Fibroblast of pulmonary artery (primary cell): ENCODE results near the gene ZNF473.
"Not testable (repeated sequence)": the region's sequence is repeated elsewhere in the genome, so short reads cannot be mapped to it uniquely, and the experiment has no call there.

Experiments
- DNase-seq: peaks from one replicate; pipeline ENCODE4 v3.0.0-alpha.2; 2010; ENCODE audit warnings: low read depth
- H3K4me3 ChIP-seq: replicated peaks from 2 replicates; pipeline ENCODE4 v1.5.1; 2011; ENCODE audit warnings: low read depth, mild to moderate bottlenecking, control low read depth, low read length, moderate library complexity
- TF ChIP-seq, protein P1 (sequence below): IDR thresholded peaks from 2 replicates; pipeline ENCODE4 v1.5.1; 2011; ENCODE audit warnings: mild to moderate bottlenecking, control low read depth, low read length, inconsistent platforms; ENCODE audit errors: missing control alignments

ZNF473 gene

DNA sequence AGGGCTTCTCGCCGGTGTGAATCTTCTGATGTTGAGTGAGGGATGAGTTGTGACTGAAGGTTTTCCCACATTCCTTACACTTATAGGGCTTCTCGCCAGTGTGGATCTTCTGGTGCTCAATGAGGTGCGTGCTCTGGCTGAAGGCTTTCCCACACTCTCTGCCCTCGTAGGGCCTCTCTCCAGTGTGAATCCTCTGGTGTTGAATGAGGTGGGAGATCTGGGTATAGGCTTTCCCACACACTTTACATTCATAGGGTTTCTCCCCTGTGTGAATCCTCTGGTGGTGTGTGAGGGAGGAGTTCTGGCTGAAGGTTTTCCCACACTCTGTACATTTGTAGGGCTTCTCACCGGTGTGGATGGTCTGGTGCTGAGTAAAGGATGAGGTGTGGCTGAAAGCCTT lies 33.2 kb downstream of the ZNF473 start:
- DNase-seq, result no peak
- H3K4me3 ChIP-seq, result no peak overlapping the region
- TF ChIP-seq, protein P1, sequence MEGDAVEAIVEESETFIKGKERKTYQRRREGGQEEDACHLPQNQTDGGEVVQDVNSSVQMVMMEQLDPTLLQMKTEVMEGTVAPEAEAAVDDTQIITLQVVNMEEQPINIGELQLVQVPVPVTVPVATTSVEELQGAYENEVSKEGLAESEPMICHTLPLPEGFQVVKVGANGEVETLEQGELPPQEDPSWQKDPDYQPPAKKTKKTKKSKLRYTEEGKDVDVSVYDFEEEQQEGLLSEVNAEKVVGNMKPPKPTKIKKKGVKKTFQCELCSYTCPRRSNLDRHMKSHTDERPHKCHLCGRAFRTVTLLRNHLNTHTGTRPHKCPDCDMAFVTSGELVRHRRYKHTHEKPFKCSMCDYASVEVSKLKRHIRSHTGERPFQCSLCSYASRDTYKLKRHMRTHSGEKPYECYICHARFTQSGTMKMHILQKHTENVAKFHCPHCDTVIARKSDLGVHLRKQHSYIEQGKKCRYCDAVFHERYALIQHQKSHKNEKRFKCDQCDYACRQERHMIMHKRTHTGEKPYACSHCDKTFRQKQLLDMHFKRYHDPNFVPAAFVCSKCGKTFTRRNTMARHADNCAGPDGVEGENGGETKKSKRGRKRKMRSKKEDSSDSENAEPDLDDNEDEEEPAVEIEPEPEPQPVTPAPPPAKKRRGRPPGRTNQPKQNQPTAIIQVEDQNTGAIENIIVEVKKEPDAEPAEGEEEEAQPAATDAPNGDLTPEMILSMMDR, result no peak

DNA sequence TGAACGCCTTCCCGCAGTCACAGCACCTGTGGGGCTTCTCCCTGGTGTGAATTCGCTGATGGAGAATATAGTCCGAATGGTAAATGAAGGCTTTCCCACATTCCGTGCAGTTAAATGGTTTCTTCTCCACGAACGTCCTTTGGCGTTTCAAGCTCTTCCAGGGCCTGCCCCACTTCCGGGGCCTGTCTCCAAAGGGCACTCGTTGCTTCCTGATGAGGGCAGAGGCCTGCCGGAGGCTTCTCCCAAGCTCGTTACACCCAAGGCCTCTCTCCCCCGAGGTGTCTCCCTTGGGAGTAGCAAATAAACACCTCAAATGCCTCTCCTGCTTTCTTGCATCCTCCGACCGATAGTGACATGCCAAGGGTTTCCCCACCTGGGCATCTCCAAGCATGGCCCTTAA lies 34.3 kb downstream of the ZNF473 start:
- TF ChIP-seq, protein P1, result no peak
- DNase-seq, result no peak

DNA sequence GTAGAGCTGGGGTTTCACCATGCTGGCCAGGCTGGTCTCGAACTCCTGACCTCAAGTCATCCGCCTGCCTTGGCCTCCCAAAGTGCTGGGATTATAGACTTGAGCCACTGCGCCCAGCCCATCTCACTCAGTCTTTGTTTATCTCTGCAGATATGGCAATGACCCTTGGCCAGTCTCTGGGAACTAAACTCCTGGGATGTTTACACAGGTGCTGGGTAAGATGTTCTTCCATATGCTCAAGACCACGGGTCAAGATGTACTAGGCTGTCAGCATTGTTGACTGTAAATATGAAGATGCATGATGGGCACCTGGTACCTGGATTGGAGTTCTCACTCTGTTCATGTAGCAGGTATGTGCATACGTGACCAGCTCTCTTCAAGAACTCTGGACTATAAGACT lies 35.8 kb downstream of the ZNF473 start:
- no peak for DNase-seq

More for the DNA sequence above, 34.3 kb downstream of the ZNF473 start:
- no peak overlapping the region for H3K4me3 ChIP-seq

DNA sequence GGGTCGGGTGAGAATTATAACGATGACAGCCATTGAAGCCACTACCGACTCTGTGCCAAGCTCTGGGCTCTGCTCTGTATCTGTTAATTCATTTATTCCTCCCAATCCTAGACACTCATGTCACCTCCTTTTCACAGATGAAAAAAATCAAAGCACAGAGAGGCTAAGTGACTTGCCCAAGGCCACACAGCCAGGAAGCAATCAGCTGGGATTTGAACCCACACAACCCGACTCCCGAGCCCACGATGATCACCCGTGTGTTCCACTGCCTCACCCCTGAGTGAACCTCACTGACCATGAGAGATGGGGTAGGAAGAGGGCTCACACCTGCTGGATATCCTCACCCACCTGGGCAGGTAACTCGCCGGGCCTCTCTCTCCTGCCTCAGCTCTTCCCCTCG lies 40.1 kb downstream of the ZNF473 start:
- TF ChIP-seq, protein P1, result no peak
- H3K4me3 ChIP-seq, result no peak overlapping the region
- DNase-seq, result no peak

More for the DNA sequence above, 35.8 kb downstream of the ZNF473 start:
- TF ChIP-seq, protein P1, result no peak
- H3K4me3 ChIP-seq, result no peak overlapping the region

DNA sequence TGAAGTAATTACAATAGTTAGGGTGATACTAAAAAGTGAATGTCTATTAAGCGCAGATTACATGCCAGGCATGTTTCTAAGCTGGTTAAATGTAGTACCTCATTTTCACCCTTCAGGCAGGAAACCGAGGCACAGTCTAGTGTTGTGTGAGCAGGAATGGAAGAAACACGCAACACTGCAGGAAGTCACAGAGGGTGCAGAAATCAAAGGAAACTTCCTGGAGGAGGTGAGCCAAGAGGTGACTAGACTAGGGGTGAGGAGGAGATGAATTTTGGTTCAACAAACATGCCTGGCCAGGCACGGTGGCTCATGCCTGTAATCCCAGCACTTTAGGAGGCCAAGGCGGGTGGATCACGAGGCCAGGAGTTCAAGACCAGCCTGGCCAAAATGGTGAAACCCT lies 41.8 kb downstream of the ZNF473 start:
- DNase-seq, result no peak
- no peak overlapping the region for H3K4me3 ChIP-seq
- TF ChIP-seq, protein P1, result no peak

DNA sequence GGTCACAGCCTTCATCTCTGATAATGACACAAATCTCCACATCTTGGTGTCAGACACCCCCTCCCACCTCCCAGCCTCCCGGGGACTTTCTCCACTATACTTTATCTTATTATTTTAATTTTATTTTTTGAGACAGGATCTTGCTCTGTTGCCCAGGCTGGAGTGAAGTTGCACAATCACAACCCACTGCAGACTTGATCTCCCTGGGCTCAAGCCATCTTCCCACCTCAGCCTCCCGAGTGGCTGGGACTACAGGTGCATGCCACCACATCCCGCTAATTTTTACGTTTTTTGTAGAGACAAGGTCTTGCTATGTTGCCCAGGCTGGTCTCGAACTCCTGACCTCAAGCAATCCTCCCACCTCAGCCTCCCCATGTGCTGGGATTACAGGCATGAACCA lies 42.6 kb downstream of the ZNF473 start:
- H3K4me3 ChIP-seq, result not testable (repeated sequence)

DNA sequence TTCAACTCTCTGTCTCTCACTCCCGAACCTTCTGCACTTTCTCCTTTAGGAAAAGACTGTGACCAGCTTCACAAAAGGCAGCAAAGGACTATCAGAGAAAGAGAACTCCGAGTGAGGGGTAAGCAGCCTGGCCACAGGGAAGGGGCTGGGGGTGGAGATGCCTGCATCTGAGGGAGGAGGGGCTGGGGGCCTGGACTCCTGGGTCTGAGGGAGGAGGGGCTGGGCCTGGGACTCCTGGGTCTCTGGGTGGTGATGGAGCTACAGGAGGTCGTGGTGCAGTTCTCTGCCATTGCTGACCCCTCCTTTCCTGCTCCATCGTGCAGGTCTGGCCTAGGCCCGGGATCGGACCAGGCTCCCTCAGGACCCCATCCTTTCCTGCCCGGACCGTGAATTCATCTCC lies 49.3 kb downstream of the ZNF473 start:
- DNase-seq, H3K4me3 ChIP-seq: not testable (repeated sequence)

More for the DNA sequence above, 42.6 kb downstream of the ZNF473 start:
- DNase-seq, result not testable (repeated sequence)

DNA sequence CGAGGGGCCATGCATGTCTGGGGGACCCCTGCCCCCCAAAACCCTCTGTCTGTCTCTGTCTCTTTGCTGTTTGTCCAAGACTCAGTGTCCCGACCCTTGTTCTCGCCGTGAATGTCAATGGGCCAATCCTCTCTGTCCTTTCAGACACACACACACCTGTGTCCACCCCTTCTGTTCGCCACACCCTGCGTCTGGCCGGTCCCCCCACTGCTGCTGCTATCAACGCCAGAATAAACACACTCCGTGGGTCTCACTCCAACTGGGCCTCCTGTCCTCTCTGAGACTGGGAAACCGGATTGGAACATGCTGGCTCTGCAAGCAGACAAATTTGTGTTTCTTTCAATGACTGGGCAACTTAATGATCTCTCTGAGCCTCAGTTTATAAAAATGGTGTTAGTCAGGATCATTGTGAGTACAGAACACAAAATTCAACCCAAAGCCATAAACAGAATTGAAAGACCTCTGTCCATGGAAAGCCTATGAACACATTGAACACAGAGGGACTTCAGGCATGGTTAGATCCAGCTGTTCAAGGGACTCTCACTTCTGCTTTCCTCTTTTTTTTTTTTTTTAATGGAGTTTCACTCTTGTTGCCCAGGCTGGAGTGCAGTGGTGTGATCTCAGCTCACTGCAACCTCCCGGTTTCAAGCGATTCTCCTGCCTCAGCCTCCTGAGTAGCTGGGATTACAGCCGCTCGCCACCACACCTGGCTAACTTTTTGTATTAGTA lies 50.0 kb downstream of the ZNF473 start:
- not testable (repeated sequence) for H3K4me3 ChIP-seq, DNase-seq

DNA sequence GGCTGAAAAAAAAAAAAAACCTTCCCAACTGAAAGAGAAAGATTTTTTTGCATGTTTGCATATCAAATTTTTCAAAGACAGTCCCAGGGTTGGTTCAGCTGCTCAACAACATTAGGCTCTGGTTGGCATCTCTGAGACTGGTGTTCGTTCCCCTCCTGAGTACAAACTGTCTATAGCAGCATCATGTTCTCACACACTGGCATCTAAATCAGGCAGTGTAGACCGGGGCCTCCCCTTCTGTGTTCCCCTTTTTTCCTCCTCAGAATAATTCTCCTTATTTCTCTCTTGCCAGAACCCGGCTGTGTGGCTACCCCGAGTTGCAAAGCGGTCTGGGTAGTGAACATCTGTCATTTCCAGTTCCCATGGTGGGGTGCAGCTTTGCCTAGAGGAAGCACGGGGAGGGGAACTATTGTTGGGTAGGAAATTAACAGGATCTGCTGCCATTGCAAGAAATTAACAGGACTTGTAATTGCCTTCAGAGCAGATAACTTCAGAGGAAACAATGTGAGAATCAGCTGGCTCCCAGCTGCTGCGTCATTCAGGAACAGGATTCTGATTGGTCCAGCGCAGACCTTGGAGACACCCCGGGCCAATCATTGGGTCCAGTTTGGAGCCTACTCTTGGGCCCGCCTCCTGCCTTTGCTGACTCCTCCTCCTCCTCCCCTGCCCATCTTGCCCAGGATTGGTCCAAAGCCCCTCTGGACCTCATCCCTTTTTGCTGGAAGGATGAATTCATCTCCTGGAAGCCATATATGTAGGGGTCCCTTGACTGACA lies 51.0 kb downstream of the ZNF473 start:
- not testable (repeated sequence) for DNase-seq, H3K4me3 ChIP-seq

DNA sequence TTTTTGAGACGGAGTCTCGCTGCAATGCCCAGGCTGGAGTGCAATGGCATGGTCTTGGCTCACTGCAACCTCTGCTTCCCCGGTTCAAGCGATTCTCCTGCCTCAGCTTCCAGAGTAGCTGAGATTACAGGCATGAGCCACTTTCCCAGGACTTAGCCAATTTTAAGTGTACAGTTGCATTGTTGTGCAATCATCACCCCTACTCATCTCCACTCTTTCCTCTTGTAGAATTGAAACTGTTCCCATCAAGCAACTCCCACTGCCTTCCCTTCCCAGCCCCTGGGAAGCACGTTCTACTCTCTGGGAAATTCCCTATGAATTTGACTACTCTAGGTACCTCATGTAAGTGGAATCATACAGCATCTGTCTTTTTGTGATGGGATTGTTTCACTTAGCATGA lies 53.2 kb downstream of the ZNF473 start:
- DNase-seq, result not testable (repeated sequence)

DNA sequence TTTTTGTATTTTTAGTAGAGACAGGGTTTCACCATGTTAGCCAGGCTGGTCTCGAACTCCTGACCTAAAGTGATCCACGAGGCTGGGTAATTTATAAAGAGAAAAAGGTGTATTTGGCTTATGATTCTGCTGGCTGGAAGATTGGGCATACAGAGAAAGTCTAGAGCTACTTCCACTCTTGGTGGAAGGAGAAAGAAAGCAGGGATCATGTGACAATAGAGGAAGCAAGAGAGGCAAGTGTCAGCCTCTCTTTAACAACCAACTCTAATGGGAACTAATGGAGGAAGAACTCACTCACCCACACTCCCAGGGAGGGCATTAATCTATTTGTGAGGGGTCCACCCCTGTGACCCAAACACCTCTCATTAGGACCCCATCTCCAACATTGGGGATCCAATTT lies 58.6 kb downstream of the ZNF473 start:
- H3K4me3 ChIP-seq, DNase-seq: not testable (repeated sequence)

More for the DNA sequence above, 53.2 kb downstream of the ZNF473 start:
- not testable (repeated sequence) for H3K4me3 ChIP-seq

DNA sequence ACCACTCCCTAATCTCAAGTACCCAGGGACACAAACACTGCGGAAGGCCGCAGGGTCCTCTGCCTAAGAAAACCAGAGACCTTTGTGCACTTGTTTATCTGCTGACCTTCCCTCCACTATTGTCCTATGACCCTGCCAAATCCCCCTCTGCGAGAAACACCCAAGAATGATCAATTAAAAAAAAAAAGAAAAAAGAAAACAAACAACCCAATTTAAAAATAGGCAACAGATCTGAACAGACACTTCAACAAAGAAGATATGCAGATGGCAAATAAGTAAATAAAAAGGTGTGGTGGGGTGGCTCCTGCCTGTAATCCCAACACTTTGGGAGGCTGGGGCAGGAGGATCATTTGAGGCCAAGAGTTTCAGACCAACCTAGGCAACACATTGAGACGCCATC lies 61.3 kb downstream of the ZNF473 start:
- DNase-seq, H3K4me3 ChIP-seq: not testable (repeated sequence)

DNA sequence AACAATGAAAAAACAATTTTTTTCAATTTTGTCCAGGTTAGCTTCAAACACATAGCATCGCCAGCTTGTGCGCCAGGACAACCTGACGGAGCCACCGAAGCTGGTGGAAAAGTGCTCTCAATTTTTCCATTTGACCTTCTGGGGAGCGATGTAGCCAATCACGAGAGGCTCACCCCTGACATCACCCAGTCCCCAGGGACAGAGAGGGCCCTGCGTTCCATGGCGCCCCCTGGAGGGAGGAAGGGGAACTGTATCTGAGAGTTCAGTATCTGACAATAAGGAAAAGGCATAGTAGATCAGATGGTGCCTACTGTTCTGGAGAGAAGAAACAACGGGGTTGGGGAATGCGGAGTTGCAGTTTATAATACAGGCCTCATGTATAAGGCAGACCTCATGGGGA lies 64.9 kb downstream of the ZNF473 start:
- H3K4me3 ChIP-seq, DNase-seq: not testable (repeated sequence)
